Neural progenitor cell (in vitro differentiated cells): ENCODE measurements around the gene TM9SF4. TPM values are rescaled to one million over a fixed set of nuclear protein-coding genes. Genes with fewer than 3 reads are reported as not detected.

Source experiments
- DNase-seq: peaks from one replicate; pipeline ENCODE4 v3.0.0-alpha.2; 2016; ENCODE audit warnings: low spot score
- H2AFZ ChIP-seq: fragments of 200-600 bp; sonication (generic); replicated peaks from 2 replicates; pipeline ENCODE4 v1.6.1; 2016; ENCODE audit warnings: antibody characterized with exemption
- H3F3A ChIP-seq: fragments of 200-600 bp; sonication (generic); 2 replicates; pipeline ENCODE4 v1.6.1; 2016; ENCODE audit warnings: antibody characterized with exemption, low read depth
- H3K27ac ChIP-seq: fragments of 200-600 bp; sonication (generic); 2 replicates; pipeline ENCODE4 v1.5.1; 2016; ENCODE audit warnings: mild to moderate bottlenecking
- H3K27me3 ChIP-seq: fragments of 200-600 bp; sonication (generic); 2 replicates; pipeline ENCODE4 v1.6.1; 2016; ENCODE audit warnings: mild to moderate bottlenecking, moderate library complexity
- H3K36me3 ChIP-seq: fragments of 200-600 bp; sonication (generic); 2 replicates; pipeline ENCODE4 v1.5.1; 2016
- H3K4me1 ChIP-seq: fragments of 200-600 bp; sonication (generic); 2 replicates; pipeline ENCODE4 v1.6.1; 2016; ENCODE audit warnings: mixed run types
- H3K4me2 ChIP-seq: fragments of 200-600 bp; sonication (generic); 2 replicates; pipeline ENCODE4 v1.6.1; 2016
- H3K4me3 ChIP-seq: fragments of 200-600 bp; sonication (generic); 2 replicates; pipeline ENCODE4 v1.5.1; 2016
- H3K79me2 ChIP-seq: fragments of 200-600 bp; sonication (generic); 2 replicates; pipeline ENCODE4 v1.6.1; 2016; ENCODE audit warnings: low read depth
- H3K9ac ChIP-seq: fragments of 200-600 bp; sonication (generic); 2 replicates; pipeline ENCODE4 v1.6.1; 2016
- H3K9me3 ChIP-seq: fragments of 200-600 bp; sonication (generic); 2 replicates; pipeline ENCODE4 v1.5.1; 2016; ENCODE audit warnings: low read depth
- H4K20me1 ChIP-seq: fragments of 200-600 bp; sonication (generic); 2 replicates; pipeline ENCODE4 v1.6.1; 2016; ENCODE audit warnings: low read depth
- H3K27ac Mint-ChIP-seq: 3 replicates; pipeline ENCODE4 v1.8.0; 2021; ENCODE audit warnings: mixed read lengths
- H3K27me3 Mint-ChIP-seq: 2 replicates; pipeline ENCODE4 v1.8.0; 2022; ENCODE audit warnings: low read depth, mild to moderate bottlenecking, inconsistent platforms, moderate library complexity, mixed read lengths; ENCODE audit not compliant: insufficient read depth
- H3K36me3 Mint-ChIP-seq: 3 replicates; pipeline ENCODE4 v1.8.0; 2021; ENCODE audit warnings: mixed read lengths
- H3K4me1 Mint-ChIP-seq: 3 replicates; pipeline ENCODE4 v1.8.0; 2021; ENCODE audit warnings: mixed read lengths
- H3K4me3 Mint-ChIP-seq: 3 replicates; pipeline ENCODE4 v1.8.0; 2021; ENCODE audit warnings: mild to moderate bottlenecking, moderate library complexity, mixed read lengths
- H3K9me3 Mint-ChIP-seq: 3 replicates; pipeline ENCODE4 v1.8.0; 2020; ENCODE audit warnings: mixed read lengths
- CTCF ChIP-seq: fragments of 200-600 bp; sonication (generic); IDR thresholded peaks from 2 replicates; pipeline ENCODE4 v1.5.1; 2017; ENCODE audit warnings: antibody characterized with exemption, mild to moderate bottlenecking
- EZH2 ChIP-seq: fragments of 200-600 bp; sonication (generic); IDR thresholded peaks from 2 replicates; pipeline ENCODE4 v1.6.1; 2017; ENCODE audit warnings: antibody characterized with exemption, mild to moderate bottlenecking, moderate library complexity
- EZH2phosphoT487 ChIP-seq: fragments of 200-600 bp; sonication (generic); IDR thresholded peaks from 2 replicates; pipeline ENCODE4 v1.6.1; 2017; ENCODE audit warnings: antibody characterized with exemption
- total RNA-seq: library from RNA; depleted of rRNA; stranded (reverse); fragments of >200 nt; gene quantifications from 2 replicates; pipeline ENCODE4 v1.2.3, GENCODE V29; 2015; ENCODE audit warnings: low replicate concordance

TM9SF4 gene
- total RNA-seq, 1 donor from 2014 or later: 27.9 TPM

GRCh38 chr20:32160341-32160740, 50.8 kb downstream of the TM9SF4 start:
- Histone ChIP-seq H3K9me3 (no peaks in the 10 kb centered on the region), H3K4me1 (no peaks in the 10 kb centered on the region), H3F3A (peaks cover 3% of the 10 kb centered on the region), H2AFZ (no peak overlapping the region), H4K20me1 (no peaks in the 10 kb centered on the region), H3K27me3 (no peaks in the 10 kb centered on the region), H3K36me3 (no peaks in the 10 kb centered on the region), H3K79me2 (no peaks in the 10 kb centered on the region), H3K27ac (no peak overlapping the region), H3K9ac (no peak overlapping the region), H3K4me2 (no peak overlapping the region), H3K4me3 (no peak overlapping the region)
- H3K36me3 Mint-ChIP-seq: peaks cover 31% of the 10 kb centered on the region
- peaks cover 3% of the 10 kb centered on the region for H3K4me1 Mint-ChIP-seq
- no peak for DNase-seq
- H3K27me3 Mint-ChIP-seq: peaks cover 4% of the 10 kb centered on the region
- TF ChIP-seq CTCF: no peak
- TF ChIP-seq EZH2phosphoT487: no peak
- no peak for TF ChIP-seq EZH2
- no peak overlapping the region for H3K27ac Mint-ChIP-seq
- no peaks in the 10 kb centered on the region for H3K9me3 Mint-ChIP-seq
- no peak overlapping the region for H3K4me3 Mint-ChIP-seq

GRCh38 chr20:32162351-32162750, 52.8 kb downstream of the TM9SF4 start:
- Mint-ChIP-seq H3K27ac (no peak overlapping the region), H3K27me3 (peaks cover 2% of the 10 kb centered on the region), H3K4me1 (no peaks in the 10 kb centered on the region), H3K9me3 (no peaks in the 10 kb centered on the region), H3K36me3 (peaks cover 37% of the 10 kb centered on the region), H3K4me3 (no peak overlapping the region)
- Histone ChIP-seq H3K9ac (no peak overlapping the region), H3K4me2 (no peak overlapping the region), H2AFZ (no peak overlapping the region), H4K20me1 (peaks cover 2% of the 10 kb centered on the region), H3K27me3 (no peaks in the 10 kb centered on the region), H3K4me3 (no peak overlapping the region), H3K27ac (no peak overlapping the region), H3K9me3 (no peaks in the 10 kb centered on the region), H3K79me2 (no peaks in the 10 kb centered on the region), H3F3A (peaks cover 2% of the 10 kb centered on the region), H3K36me3 (no peaks in the 10 kb centered on the region), H3K4me1 (no peaks in the 10 kb centered on the region)
- no peak for DNase-seq
- no peak for TF ChIP-seq CTCF
- no peak for TF ChIP-seq EZH2
- TF ChIP-seq EZH2phosphoT487: no peak

GRCh38 chr20:32163951-32164350, 54.4 kb downstream of the TM9SF4 start:
- no peak overlapping the region for H3K4me2 ChIP-seq
- H3K27me3 ChIP-seq: no peaks in the 10 kb centered on the region
- no peak overlapping the region for H3K9ac ChIP-seq
- H3K79me2 ChIP-seq: no peaks in the 10 kb centered on the region
- H3K36me3 Mint-ChIP-seq: peaks cover 31% of the 10 kb centered on the region
- no peak overlapping the region for H2AFZ ChIP-seq
- H3K27ac Mint-ChIP-seq: no peak overlapping the region
- TF ChIP-seq CTCF: no peak
- no peak for TF ChIP-seq EZH2
- TF ChIP-seq EZH2phosphoT487: no peak
- no peak for DNase-seq
- H3K4me1 ChIP-seq: peaks cover 5% of the 10 kb centered on the region
- H3F3A ChIP-seq: peaks cover 13% of the 10 kb centered on the region
- H3K27me3 Mint-ChIP-seq: no peaks in the 10 kb centered on the region
- H3K36me3 ChIP-seq: no peaks in the 10 kb centered on the region
- no peak overlapping the region for H3K4me3 Mint-ChIP-seq
- H3K4me3 ChIP-seq: no peak overlapping the region
- H3K9me3 Mint-ChIP-seq: no peaks in the 10 kb centered on the region
- H3K27ac ChIP-seq: no peak overlapping the region
- H4K20me1 ChIP-seq: peaks cover 7% of the 10 kb centered on the region
- H3K9me3 ChIP-seq: no peaks in the 10 kb centered on the region
- H3K4me1 Mint-ChIP-seq: peaks cover 8% of the 10 kb centered on the region
